GM19397 (cell line): Measurements from ENCODE around the gene WWOX.

Experiments used
- ATAC-seq: cut with Tn5 transposase; IDR thresholded peaks from one replicate; pipeline ENCODE4 v1.9.1; 2021; ENCODE audit warnings: mild to moderate bottlenecking, moderate library complexity; ENCODE audit not compliant: unreplicated experiment

WWOX gene

DNA sequence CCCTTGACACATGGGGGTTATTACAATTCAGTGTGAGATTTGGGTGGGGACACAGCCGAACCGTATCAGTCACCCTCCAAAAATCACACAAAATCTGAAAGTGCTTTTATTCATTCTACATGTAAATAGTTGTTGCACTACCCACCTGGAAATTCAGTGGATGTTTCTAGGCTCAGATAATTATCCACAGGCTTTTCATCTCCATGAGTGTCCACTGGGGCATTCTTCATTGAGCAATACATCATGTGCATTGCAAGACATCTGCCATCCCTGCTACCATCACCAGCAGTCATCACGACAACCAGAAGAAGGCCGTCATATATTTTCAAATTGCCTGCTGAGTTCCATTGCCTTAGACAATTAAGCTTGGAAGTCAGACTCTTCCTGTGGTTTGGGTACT, 330.8 kb downstream of the WWOX start:
- no peak for ATAC-seq

DNA sequence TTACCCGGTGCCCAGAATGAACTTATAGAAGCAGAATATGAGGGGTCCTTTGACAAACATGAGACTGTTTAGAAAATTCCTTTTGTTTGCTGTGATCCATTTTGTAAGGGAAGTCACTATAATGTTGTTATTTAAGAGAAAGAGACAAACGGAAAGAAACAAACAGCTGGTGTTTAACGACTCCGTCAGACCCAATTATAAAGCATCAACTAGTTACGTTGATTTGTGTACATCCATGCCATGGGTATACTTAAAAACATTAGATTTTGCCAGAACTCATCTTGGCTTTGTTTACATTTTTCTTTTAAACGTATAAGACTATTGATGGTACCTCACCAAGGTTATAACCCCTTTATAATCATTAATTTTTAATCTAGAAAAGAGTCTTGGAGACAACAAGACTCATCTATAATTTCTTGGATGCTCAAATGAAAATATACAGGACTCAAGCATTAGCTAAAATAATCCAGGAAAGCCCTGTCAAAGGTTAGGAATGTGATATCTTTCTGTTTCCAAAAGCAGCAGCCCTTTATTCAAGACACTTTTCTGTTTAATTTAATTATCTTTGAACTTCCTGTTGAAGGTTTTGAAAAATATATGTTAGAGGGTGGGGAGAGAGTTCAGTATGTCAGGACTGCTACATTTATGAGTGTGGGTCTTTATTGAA, 331.7 kb downstream of the WWOX start:
- no peak for ATAC-seq

DNA sequence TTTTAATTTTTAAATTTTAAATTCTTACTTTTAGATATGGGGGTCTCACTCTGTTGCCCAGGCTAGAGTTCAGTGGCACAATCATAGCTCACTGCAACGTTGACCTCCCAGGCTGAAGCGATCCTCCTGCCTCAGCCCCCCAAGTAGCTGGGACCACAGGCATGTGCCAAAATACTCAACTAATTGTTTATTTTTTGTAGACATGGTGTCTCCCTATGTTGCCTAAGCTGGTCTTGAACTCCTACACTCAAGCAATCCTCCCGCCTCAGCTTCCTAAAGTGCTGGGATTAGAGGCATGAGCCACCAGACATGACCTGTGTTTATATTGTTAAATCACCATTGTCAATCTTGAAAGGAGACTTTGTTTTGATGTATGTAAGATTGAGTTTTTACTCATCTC, 332.2 kb downstream of the WWOX start:
- ATAC-seq: no peak

DNA sequence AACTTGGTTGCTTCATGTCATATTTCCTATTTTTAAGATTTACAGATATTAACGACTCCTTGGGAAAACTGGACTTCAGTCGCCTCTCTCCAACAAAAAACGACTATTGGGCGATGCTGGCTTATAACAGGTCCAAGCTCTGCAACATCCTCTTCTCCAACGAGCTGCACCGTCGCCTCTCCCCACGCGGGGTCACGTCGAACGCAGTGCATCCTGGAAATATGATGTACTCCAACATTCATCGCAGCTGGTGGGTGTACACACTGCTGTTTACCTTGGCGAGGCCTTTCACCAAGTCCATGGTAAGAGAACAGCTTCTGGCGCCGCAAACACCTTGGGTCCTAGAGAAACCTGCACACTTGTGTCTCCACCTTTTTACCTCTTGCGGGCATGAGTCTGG, 333.0 kb downstream of the WWOX start:
- no peak for ATAC-seq

DNA sequence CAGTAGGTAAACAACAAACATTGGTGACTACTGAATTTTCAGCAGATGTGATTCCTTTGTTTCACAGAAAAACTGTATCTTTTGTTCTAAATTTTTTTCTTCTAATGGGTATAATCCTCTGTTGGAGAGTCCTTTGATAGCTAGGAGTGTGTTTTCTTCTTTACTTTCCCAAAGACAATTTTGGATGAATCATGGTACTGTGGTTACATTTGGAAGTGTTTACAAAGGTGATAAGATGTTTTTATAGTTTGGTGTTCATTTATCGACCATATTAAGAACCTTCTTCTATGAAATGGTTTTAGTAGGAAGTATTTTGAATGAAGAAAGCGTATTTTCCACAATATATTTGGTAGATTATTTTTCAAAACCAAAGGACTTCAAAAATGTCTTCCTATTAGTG, 333.7 kb downstream of the WWOX start:
- ATAC-seq: no peak

DNA sequence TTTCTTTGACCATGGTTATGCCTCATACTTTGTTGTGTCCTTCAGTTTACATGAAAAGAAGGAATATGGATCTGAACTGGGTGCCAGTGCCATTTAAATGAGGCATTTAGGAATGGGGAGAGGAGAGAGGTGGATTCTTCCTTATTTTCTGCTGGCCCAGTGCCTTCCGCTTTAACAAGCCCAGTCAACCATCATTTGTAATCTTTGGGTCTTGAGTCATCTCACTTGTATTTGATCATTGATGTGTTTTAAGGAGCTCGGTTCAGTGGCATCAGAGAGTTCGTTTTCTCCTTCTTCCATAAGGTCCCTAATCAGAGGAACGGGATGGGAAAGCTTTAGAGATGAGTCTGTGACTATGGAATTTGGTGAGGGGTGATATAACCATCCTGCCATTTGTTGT, 334.9 kb downstream of the WWOX start:
- ATAC-seq: no peak

DNA sequence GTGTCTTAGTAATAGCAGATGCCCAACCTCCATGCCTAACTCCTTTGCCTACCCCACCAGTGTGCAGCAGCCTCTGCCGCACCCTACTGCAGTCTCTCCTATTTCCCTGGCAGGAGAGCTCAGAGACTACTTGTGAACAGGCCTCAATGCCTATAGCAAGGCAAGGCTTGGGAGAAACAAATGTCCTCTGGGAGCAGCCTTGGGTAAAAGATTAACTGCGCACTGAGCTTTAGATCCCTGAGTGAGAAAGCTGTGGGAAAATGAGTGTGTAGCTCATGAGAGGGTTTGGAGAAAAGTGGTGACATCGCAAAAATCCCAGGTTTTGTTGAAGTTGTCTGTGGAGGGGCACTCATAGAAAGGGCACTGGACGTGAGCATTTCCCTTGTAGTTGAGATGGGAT, 335.8 kb downstream of the WWOX start:
- ATAC-seq: no peak

DNA sequence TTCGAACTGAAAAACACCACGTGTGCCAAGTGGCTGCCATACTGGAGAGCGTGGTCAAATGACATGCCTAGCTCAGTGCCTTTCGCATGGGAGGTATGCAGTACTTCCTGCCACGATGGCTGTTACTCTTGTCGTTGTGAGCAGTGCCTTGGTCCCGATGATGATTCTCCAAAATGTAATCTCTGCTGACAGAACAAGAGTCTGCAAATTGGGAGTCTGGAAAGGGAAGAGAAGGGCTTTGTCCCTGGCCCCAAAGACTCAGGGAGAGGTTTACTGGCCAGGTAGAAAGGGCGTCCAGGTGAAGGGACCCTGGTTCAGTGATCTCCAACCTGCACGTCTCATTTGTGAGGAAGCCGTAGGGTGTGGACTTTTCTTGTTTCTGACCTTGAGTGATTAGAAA, 336.6 kb downstream of the WWOX start:
- no peak for ATAC-seq

DNA sequence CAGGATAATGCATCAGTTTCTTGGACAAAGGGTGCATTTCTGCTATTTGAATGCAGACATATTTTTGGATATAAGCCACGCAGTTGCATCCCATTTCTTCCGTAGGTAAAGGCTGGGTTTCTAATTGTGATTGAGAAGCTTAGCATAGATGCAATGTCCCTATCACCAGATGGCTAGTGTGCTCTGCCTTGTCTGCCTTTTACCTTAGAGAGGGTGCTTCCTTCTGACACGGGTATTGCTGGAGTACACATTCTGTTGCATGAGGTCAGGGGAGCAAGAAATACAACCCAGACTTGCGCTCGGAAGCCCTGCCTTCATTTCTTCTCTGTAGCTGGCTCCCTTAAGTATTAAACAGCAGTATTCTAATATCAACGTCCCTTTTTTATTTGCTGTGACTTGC, 337.4 kb downstream of the WWOX start:
- no peak for ATAC-seq

DNA sequence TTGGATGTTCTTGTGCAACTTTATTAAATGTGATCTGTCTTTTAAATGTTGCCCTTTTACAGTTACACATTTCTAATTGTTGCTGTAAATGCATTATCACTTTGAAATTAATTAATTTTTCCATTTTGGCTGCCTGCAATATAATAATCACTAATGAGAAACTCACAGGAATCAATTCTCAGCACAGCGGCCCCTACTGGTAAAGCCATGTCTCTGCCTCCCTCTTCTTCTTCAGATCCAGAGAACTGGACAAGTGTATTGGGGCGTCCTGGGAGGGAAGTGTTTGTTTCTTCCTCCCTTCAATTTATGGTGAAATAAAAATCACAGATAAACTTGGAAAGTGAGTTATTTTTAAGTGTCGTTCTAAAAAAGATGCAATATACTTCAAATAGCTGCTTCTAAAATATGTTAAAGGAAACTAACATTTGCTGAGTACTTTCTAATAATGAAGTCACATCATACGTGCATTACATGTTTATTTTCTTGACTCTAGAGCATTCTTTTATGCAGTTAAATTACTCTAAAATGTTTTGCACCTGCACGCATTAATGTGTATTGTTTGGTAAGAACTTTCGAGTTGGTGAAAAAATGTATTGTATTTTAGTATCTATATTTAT, 338.0 kb downstream of the WWOX start:
- no peak for ATAC-seq

DNA sequence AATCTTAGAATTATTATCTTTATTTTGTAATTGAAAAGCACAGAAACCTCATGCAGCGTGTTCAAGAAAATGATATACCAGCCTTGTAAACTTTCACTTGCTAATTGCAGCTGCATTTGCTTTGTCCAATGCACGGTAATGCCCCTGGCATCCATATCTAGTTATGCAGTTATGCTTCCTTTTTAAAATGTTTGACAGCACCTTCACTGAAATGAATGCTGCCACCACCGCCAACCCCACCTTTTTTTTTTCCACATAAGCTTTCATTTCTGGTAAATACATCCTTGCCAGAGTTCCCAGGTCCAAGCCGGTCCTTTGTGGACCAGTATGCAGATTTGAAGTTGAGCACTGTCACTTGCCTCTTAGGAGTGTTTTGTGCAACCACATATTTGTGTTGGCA, 338.8 kb downstream of the WWOX start:
- ATAC-seq: no peak

DNA sequence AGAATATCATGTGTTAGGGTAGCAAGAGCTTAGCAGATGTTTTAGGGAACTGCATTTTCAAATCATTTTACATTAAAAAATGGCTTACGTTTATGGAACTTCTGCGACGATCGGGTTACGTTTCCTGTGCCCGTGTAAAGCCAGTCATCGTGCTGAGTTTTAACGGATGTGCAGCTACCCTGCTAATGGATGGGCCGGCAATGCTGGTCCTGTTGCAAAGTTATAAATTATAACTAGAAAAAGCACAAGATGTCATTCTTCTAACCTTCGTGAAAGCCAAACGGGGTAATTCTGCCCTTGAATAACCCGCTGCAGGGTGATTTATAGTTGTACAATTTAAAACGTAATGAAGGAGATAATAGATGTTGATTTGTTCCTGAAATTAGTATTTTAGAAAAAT, 339.2 kb downstream of the WWOX start:
- ATAC-seq: no peak

DNA sequence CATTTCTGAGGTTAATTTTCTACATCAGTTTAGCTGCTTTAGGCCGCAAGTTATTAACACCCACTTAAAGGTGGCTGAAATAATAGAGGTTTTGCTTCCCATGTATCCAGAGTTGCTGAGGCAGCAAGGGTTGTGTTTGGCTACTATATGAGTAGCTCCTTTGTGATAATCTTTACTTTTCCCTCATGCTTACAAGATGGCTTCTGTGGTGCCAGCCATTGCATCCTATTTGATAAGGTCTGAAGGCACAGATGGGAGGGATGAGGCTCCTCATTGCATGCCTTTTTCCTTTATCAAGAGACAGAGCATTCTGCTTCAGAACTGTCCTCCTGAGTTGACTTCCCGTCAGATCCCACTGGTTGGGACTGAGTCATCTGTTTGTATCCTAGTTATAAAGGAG, 340.2 kb downstream of the WWOX start:
- ATAC-seq: no peak

DNA sequence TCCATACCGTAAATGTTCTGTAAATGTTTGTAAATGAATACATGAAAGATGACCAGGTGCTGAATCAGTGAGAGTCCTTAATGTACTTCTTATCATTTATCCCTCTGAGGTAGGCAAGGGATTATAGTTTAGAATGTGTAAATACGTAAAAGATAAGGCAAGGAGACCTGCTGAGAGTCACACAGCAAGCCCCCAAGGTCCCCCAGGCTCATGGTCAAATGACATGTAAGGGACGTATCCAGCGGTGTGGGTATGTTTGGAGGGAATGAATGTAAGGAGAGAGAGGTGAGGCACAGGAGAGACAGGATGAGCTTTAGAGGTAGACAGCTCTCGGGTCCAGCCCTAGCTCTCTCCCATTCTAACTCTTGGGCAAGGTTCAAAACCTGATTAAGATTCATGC, 341.8 kb downstream of the WWOX start:
- ATAC-seq: no peak

DNA sequence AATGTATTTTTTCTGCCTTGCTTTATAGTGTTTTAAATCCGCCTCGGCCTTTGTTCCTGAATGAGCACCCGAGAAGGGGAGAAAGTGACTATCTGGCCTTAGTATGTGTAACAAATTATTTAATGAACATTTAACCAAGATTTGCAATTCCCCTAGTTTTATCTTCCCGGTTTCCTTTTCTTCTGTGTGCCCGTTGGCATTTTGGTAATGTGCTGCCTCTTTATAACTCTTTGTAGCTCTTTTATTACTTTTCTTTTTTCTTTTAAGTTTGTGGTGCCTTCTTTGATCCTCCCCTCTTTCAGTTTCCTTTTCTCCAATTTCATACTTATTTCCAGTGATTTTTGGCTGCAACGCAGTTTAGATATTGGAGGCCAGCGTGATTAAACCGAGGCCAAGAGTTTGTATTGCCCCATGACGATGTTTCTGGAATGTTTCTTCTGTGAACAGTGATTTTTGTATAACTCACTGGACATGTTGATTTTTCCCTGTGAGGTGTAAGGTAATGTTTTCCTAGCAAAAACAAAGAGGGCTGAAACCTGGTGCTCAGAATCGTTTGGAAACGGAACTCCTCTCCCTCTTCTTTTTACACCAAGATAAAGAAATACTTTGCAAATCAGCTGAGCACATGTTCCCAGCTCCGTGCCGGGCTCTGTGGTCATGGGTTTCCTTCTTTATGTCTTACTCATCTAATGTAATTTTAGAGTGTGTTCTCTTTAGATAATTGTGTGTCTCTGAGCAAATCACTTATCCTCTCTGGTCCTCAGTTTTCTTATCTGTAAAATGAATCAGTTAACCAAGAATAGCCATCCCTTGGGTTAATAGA, 344.3 kb downstream of the WWOX start:
- no peak for ATAC-seq

DNA sequence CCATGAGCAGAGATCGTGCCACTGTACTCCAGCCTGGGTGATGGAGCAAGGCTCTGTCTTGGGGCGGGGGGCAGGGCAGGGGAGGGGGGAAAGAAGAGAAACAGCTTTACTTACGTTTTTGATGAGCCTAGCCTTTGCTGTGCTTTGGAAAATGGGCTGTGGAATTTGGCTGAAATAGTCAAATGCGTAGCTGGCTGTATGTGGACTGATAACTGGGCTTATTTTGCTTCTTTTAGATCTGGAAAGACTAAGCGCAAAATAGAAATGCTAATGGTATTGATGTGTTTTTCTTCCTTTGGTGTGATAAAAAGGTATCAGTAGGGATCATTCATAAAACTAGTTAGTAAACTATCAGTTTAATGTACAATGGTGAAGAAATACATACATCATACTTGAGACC, 346.4 kb downstream of the WWOX start:
- no peak for ATAC-seq

DNA sequence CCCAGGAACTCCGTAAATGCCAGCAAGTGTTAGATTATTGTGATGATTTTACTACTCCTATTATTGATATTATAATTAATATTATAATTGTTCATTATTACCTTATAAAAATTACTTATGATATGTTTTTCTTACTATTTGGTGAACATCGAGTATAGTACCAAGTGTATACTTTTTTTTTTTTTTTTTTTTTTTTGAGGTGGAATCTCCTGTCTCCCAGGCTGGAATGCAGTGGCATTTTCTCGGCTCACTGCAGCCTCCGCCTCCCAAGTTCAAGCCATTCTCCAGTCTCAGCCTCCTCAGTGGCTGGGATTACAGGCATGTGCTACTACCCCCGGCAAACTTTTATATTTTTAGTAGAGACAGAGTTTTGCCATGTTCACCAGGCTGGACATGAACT, 347.0 kb downstream of the WWOX start:
- ATAC-seq: no peak

DNA sequence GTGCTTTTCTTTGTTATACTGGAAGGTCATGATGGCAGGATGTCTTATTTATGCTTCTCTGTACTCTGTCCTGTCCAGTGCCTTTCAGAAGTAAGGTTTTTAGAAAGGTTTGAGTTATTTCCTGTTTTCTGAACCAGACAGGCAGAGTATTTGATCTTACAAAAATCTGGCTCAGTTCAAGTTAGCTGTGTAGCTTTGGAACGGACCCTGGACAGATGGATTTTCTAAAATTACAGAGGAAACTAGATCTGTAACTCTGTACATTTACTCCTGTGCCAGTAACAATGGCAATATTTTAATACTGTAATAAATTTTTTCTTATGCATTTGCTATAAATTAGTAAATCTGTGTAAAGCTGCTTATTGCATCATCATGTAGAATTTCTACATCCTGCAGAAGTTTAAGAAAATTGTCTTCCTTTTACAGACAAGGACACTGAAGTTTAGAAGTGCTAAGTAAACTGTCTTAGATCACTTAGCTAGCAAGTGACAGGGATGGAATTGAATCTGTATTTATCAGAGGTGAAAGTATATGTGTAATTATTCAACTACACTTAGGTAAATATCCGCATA, 347.6 kb downstream of the WWOX start:
- ATAC-seq: no peak

DNA sequence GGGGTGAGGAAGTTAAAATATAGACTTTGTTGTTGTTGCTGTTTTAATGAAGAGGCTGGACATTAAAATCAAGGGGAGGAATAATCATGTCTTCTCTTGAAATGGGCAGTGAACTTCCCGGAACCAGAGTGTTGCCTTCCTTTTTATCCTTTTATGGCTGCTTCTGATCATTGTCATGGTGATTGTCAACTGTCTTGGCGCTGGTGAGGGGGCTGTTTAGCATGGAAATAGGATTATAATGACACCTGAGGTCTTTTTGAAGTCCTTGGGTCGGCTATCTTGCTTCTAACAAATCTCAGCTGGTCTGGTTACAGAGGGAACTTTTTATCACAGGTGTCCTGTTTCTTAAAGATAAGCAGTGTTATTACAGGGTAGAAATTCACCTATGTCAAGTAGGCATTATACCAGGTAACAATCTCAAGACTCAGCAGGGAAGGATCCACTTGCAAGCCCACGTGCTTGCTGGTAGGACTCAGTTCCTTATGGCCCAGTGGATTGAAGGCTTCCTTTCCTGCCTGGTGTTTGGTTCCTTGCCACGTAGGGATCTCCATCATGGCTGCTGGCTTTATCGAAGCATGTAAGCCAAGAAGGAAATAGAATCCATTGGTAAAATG, 349.3 kb downstream of the WWOX start:
- ATAC-seq: no peak

DNA sequence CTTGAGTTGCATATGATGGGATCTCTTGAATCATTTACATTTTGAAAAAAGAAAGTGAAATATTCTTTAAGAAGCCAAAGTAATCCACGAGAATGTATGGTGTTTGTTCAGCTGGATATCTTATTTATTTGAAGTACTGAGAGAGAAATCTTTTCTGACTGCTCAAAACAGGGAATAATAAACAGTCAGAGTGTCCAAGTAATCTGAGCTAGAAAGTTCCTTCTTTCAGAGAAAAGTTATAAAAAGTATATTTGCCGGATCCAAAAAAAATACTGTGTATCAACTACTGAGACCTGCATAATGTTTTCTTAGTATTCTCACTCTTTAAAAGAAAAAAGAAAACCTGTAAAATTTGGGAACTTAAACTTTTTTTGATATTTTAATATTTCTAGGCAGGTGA, 350.8 kb downstream of the WWOX start:
- no peak for ATAC-seq

DNA sequence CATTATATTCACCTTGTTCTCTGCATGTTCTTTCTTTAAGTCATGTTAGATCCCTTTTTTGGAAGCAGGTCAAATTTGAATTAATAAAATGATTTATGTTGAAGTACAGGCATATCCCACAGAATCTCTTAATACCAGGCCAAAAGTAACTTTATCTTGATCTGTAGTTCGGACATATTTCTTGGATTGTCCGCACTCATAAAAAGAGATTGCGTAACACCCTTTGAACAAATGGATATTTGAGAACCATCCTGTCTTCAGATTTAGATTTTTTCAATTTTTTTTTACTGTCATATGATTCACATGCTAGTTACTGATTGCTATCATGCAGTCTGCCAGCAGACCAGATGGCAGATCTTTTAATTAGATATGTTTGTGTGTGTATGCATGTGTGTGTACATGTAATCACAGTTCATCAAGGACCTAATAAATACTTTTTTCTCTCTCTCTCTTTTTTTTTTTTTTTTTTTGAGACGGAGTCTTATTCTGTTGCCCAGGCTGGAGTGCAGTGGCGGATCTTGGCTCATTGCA, 352.6 kb downstream of the WWOX start:
- no peak for ATAC-seq
